ENCODE data around the gene CPLX3. TPM values are rescaled to one million over a fixed set of nuclear protein-coding genes. Genes with fewer than 3 reads are reported as not detected.

The CPLX3 gene
- total and polyA plus RNA-seq, 12 donors = 0.11 to 24.1 (median 0.94) TPM; not detected in 2

- Histone ChIP-seq H3K27me3 (no peaks in the 10 kb centered on the region), H3K4me3 (no peak overlapping the region), H3K36me3 (replicated peaks in 1 of 2) (no peaks in the 10 kb centered on the region), H3K4me1 (replicated peaks in 1 of 2) (peaks cover 0 to 3% of the 10 kb centered on the region in 2 donors), H3K27ac (no peak overlapping the region), H3K9me3 (replicated peaks in 1 of 3) (no peaks in the 10 kb centered on the region)
- DNase-seq = no peak
- intact Hi-C loops (cut with DNase I) = no loop called here
- 48 to 63% (median 55%) methylated on average over 4 to 5 of the region's 5 CpGs for WGBS, 4 donors
- TF ChIP-seq CTCF (IDR thresholded peaks at IDR 0.05) (no peak), POLR2A (IDR thresholded peaks at IDR 0.05) (no peak)
Observed at GRCh38 chr15:74827614-74828013, 1.2 kb downstream of the CPLX3 start.

GRCh38 chr15:74828835-74829234 is 2.4 kb downstream of the CPLX3 start:
- H3K27me3 ChIP-seq = no peaks in the 10 kb centered on the region
- no peak for TF ChIP-seq POLR2A (IDR thresholded peaks at IDR 0.05)
- no peak for TF ChIP-seq CTCF (IDR thresholded peaks at IDR 0.05)
- no peaks in the 10 kb centered on the region for H3K9me3 ChIP-seq (replicated peaks in 1 of 3)
- WGBS, 4 donors = 80 to 84% (median 83%) methylated on average over 5 to 6 of the region's 6 CpGs
- H3K27ac ChIP-seq = no peak overlapping the region
- H3K36me3 ChIP-seq (replicated peaks in 1 of 2) = no peaks in the 10 kb centered on the region
- intact Hi-C loops (cut with DNase I) = no loop called here
- H3K4me1 ChIP-seq (replicated peaks in 1 of 2) = peaks cover 0 to 3% of the 10 kb centered on the region in 2 donors
- no peak for DNase-seq
- no peak overlapping the region for H3K4me3 ChIP-seq

- Histone ChIP-seq H3K27ac (no peak overlapping the region), H3K9me3 (replicated peaks in 1 of 3) (no peaks in the 10 kb centered on the region), H3K36me3 (replicated peaks in 1 of 2) (no peaks in the 10 kb centered on the region), H3K4me3 (no peak overlapping the region), H3K4me1 (replicated peaks in 1 of 2) (peaks cover 0 to 3% of the 10 kb centered on the region in 2 donors), H3K27me3 (no peaks in the 10 kb centered on the region)
- WGBS, 4 donors = 62 to 78% (median 73%) methylated on average over 3 of the region's 3 CpGs
- intact Hi-C loops (cut with DNase I) = no loop called here
- TF ChIP-seq CTCF (IDR thresholded peaks at IDR 0.05) (no peak), POLR2A (IDR thresholded peaks at IDR 0.05) (no peak)
- no peak for DNase-seq
Observed at GRCh38 chr15:74829486-74829885, 3.1 kb downstream of the CPLX3 start.

GRCh38 chr15:74829991-74830390 is 3.6 kb downstream of the CPLX3 start:
- TF ChIP-seq CTCF (IDR thresholded peaks at IDR 0.05) (no peak), POLR2A (IDR thresholded peaks at IDR 0.05) (no peak)
- Histone ChIP-seq H3K9me3 (replicated peaks in 1 of 3) (no peaks in the 10 kb centered on the region), H3K4me3 (no peak overlapping the region), H3K27ac (no peak overlapping the region), H3K4me1 (replicated peaks in 1 of 2) (peaks cover 0 to 3% of the 10 kb centered on the region in 2 donors), H3K27me3 (no peaks in the 10 kb centered on the region), H3K36me3 (replicated peaks in 1 of 2) (no peaks in the 10 kb centered on the region)
- DNase-seq = peak in 1 of 7 donors; percentile 25
- 32 to 55% (median 38%) methylated on average over 4 to 6 of the region's 6 CpGs for WGBS, 4 donors
- intact Hi-C loops (cut with DNase I) = no loop called here
